ENCODE measurements around the gene ZNF844. TPM values are rescaled to one million over a fixed set of nuclear protein-coding genes. Genes with fewer than 3 reads are reported as not detected.
A peak's percentile ranks its signal among the peaks of the same experiment; 100 is the strongest.

Gene ZNF844
- total RNA-seq, result 9.3 and 14.6 TPM in 2 replicates
- polyA plus RNA-seq, result 5.8 and 9.1 TPM in 2 replicates

- peak; percentile 94 to 96 for DNase-seq (ENCODE audit: low read depth in 1 of 2, low spot score in 1 of 2)
- TF ChIP-seq CTCF (IDR thresholded peaks at IDR 0.05; ENCODE audit: low read depth, low read length), result no peak
- no peaks in the 10 kb centered on the region for H3K36me3 ChIP-seq
- peak within 1 kb of the TSS; percentile 89 for H3K27ac ChIP-seq
- H3K27me3 ChIP-seq, result no peaks in the 10 kb centered on the region
- no peaks in the 10 kb centered on the region for H3K4me1 ChIP-seq (ENCODE audit: low read depth)
- H3K4me3 ChIP-seq, result peak within 1 kb of the TSS; percentile 76
- H3K9me3 ChIP-seq (ENCODE audit: low read depth), result no peaks in the 10 kb centered on the region
These were observed at the start of gene ZNF844 for GRCh38 chr19:12064590-12065538. Gene ZNF844 (plus strand): TSS chr19:12064731. CDS start chr19:12064874, 143 bp downstream.

DNA sequence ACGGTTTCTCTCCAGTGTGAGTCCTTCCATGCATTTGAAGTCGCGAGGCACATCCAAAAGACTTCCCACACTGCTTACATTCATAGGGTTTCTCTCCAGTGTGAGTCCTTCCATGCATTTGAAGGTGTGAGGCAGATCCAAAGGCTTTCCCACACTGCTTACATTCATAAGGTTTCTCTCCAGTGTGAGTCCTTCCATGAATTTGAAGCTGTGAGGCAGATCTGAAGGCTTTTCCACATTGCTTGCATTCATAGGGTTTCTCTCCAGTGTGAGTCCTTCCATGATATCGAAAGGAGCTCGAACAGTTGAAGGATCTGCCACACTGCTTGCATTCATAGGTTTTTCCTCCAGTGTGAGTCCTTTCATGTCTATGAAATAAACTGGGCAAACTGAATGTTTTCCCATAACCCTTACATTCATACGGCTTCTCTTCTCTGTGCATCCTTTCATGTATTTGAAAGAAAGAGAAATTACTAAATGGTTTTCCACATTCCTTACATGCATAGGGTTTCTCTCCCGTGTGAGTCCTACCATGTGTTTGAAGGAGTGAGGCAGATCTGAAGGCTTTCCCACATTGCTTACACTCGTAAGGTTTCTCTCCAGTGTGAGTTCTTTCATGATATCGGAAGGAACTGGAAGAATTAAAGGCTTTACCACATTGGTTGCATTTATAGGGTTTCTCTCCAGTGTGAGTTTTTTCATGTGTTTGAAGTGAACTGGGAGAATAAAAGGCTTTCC, 49.3 kb upstream of the ZNF844 start:
- H3K9me3 ChIP-seq (ENCODE audit: low read depth), result peaks cover 18% of the 10 kb centered on the region
- no peak overlapping the region for H3K4me3 ChIP-seq
- no peak for DNase-seq (ENCODE audit: low read depth in 1 of 2, low spot score in 1 of 2)
- no peak overlapping the region for H3K27ac ChIP-seq
- TF ChIP-seq CTCF (IDR thresholded peaks at IDR 0.05; ENCODE audit: low read depth, low read length), result no peak
- peaks cover 29% of the 10 kb centered on the region for H3K36me3 ChIP-seq
- no peaks in the 10 kb centered on the region for H3K4me1 ChIP-seq (ENCODE audit: low read depth)
- no peaks in the 10 kb centered on the region for H3K27me3 ChIP-seq

GRCh38 chr19:12015753-12016116, 48.8 kb upstream of the ZNF844 start:
- Histone ChIP-seq H3K4me1 (ENCODE audit: low read depth) (no peaks in the 10 kb centered on the region), H3K27me3 (no peaks in the 10 kb centered on the region), H3K4me3 (no peak overlapping the region), H3K27ac (no peak overlapping the region), H3K36me3 (peaks cover 29% of the 10 kb centered on the region), H3K9me3 (ENCODE audit: low read depth) (peaks cover 18% of the 10 kb centered on the region)
- no peak for TF ChIP-seq CTCF (IDR thresholded peaks at IDR 0.05; ENCODE audit: low read depth, low read length)
- DNase-seq (ENCODE audit: low read depth in 1 of 2, low spot score in 1 of 2), result no peak

DNA sequence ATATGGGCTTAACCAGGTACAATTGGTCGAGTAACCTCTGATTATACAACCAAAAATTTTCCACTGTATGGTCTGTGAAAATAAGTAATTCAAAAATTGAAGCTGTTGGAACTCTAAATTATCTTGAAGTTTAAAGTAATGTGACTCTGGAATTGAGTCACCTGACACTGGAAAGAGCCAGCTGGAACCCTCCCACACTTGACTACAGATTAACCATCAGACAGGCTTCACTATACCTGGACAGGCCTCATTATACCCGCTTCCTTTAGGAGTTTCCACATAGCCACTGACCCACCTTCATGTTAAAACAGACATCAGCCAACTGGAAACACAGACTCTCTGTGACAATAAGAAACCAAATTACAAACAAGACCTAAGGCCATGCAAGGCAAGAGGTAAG, 30.3 kb upstream of the ZNF844 start:
- H3K9me3 ChIP-seq (ENCODE audit: low read depth), result no peaks in the 10 kb centered on the region
- no peaks in the 10 kb centered on the region for H3K27me3 ChIP-seq
- no peaks in the 10 kb centered on the region for H3K36me3 ChIP-seq
- peak overlapping the region; percentile 5 for H3K27ac ChIP-seq
- peak overlapping the region; percentile 93 for H3K4me3 ChIP-seq
- DNase-seq (ENCODE audit: low read depth in 1 of 2, low spot score in 1 of 2), result no peak
- no peak for TF ChIP-seq CTCF (IDR thresholded peaks at IDR 0.05; ENCODE audit: low read depth, low read length)
- peaks cover 6% of the 10 kb centered on the region for H3K4me1 ChIP-seq (ENCODE audit: low read depth)

DNA sequence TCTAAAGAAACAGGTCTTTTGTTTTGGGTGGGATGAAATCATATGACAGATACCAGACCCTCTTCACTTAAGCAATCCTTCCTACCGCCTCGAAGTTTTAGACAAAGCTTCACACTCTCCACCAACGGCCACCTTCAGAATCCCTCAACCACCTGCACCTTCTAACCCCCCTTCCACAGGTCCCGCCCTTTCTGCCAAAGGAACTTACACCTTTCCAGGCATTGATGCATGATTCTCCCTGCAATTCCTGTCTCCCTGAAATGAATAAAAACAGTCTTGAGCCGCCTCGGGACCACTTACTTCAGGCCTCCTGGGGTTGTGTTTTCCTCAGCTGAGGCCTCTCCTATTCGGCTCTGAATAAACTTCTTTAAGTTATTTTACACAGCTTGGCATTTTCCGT, 29.9 kb upstream of the ZNF844 start:
- Histone ChIP-seq H3K4me1 (ENCODE audit: low read depth) (peaks cover 6% of the 10 kb centered on the region), H3K4me3 (peak overlapping the region; percentile 93), H3K27me3 (no peaks in the 10 kb centered on the region), H3K27ac (peak overlapping the region; percentile 5), H3K9me3 (ENCODE audit: low read depth) (no peaks in the 10 kb centered on the region), H3K36me3 (no peaks in the 10 kb centered on the region)
- no peak for TF ChIP-seq CTCF (IDR thresholded peaks at IDR 0.05; ENCODE audit: low read depth, low read length)
- DNase-seq (ENCODE audit: low read depth in 1 of 2, low spot score in 1 of 2), result no peak
